Measurements from ENCODE around the gene MSANTD1.

MSANTD1 gene

DNA sequence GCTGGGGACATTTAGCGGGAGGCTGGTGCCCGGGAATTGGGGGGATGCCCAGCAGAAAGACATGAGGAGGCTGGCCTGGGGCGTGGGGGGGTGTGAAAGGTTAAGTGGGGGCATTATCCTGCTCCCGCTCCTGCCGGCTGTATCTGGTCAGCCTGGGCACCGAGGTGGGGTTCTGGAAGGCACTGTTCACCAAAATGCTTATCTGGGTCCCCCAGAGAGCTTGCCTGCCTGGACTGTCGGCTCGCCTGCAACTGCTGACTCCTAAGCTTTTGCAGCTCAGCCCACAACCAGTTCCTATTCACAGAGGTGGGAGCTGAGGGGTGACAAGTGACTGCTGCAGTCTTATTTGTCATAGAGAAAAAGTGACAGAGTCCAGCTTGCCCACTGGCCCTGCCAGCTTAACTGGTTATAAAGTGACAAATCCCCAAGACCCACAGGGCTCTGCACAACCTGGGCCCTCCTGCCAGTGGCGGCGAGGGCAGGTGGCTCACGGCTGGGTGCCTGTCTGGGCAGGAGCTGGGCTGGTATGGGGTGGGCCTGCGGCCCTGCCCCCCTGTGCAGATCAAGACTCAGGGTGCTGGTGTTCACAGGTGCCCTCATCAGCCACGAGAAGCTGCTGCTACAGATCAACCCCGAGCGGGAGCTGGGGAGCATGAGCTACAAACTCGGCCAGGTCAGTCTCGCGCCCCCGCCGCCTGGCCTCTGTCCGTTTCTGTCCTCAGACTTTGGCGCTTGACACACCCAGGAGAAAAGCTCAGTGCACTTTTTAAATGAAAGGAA lies 23.7 kb upstream of the MSANTD1 start:
- Histone ChIP-seq H3K36me3 (ENCODE audit: insufficient read depth, low read length) (peaks cover 25% of the 10 kb centered on the region), H3F3A (ENCODE audit: insufficient read depth, low read length) (no peaks in the 10 kb centered on the region), H2AFZ (ENCODE audit: low read length) (no peak overlapping the region), H3K79me2 (ENCODE audit: insufficient read depth, low read length) (no peaks in the 10 kb centered on the region), H3K4me1 (ENCODE audit: insufficient read depth, low read length, severe bottlenecking) (no peaks in the 10 kb centered on the region), H3K27ac (ENCODE audit: low read depth, low read length, poor library complexity, severe bottlenecking) (no peak overlapping the region), H3K4me2 (ENCODE audit: low read length) (no peak overlapping the region), H3K9me3 (ENCODE audit: low read length) (no peaks in the 10 kb centered on the region), H4K20me1 (ENCODE audit: insufficient read depth, low read length) (no peaks in the 10 kb centered on the region), H3K9me2 (ENCODE audit: low read depth, low read length) (no peaks in the 10 kb centered on the region), H3K27me3 (ENCODE audit: insufficient read depth, low read length) (no peaks in the 10 kb centered on the region), H3K4me3 (ENCODE audit: low read depth, low read length, poor library complexity, severe bottlenecking) (no peak overlapping the region), H3K9ac (ENCODE audit: low read length) (no peak overlapping the region)
- TF ChIP-seq EZH2 (IDR thresholded peaks at IDR 0.05; ENCODE audit: borderline replicate concordance, low read length) (no peak), CTCF (IDR thresholded peaks at IDR 0.05; ENCODE audit: low read length) (no peak)

- no peak overlapping the region for H3K27ac ChIP-seq (ENCODE audit: low read depth, low read length, poor library complexity, severe bottlenecking)
- no peaks in the 10 kb centered on the region for H3K79me2 ChIP-seq (ENCODE audit: insufficient read depth, low read length)
- H3K36me3 ChIP-seq (ENCODE audit: insufficient read depth, low read length): peaks cover 30% of the 10 kb centered on the region
- H3K9ac ChIP-seq (ENCODE audit: low read length): no peak overlapping the region
- H3K4me2 ChIP-seq (ENCODE audit: low read length): no peak overlapping the region
- no peaks in the 10 kb centered on the region for H4K20me1 ChIP-seq (ENCODE audit: insufficient read depth, low read length)
- H3K27me3 ChIP-seq (ENCODE audit: insufficient read depth, low read length): no peaks in the 10 kb centered on the region
- TF ChIP-seq EZH2 (IDR thresholded peaks at IDR 0.05; ENCODE audit: borderline replicate concordance, low read length) (no peak), CTCF (IDR thresholded peaks at IDR 0.05; ENCODE audit: low read length) (no peak)
- H3F3A ChIP-seq (ENCODE audit: insufficient read depth, low read length): no peaks in the 10 kb centered on the region
- no peak overlapping the region for H3K4me3 ChIP-seq (ENCODE audit: low read depth, low read length, poor library complexity, severe bottlenecking)
- no peaks in the 10 kb centered on the region for H3K4me1 ChIP-seq (ENCODE audit: insufficient read depth, low read length, severe bottlenecking)
- H2AFZ ChIP-seq (ENCODE audit: low read length): no peak overlapping the region
- H3K9me3 ChIP-seq (ENCODE audit: low read length): no peaks in the 10 kb centered on the region
- no peaks in the 10 kb centered on the region for H3K9me2 ChIP-seq (ENCODE audit: low read depth, low read length)
These were observed 23.0 kb upstream of the MSANTD1 start for GRCh38 chr4:3225936-3226335.

- no peak overlapping the region for H3K27ac ChIP-seq (ENCODE audit: low read depth, low read length, poor library complexity, severe bottlenecking)
- no peaks in the 10 kb centered on the region for H3K4me1 ChIP-seq (ENCODE audit: insufficient read depth, low read length, severe bottlenecking)
- no peak overlapping the region for H2AFZ ChIP-seq (ENCODE audit: low read length)
- H3K9me3 ChIP-seq (ENCODE audit: low read length): no peaks in the 10 kb centered on the region
- H3K9ac ChIP-seq (ENCODE audit: low read length): no peak overlapping the region
- peaks cover 32% of the 10 kb centered on the region for H3K36me3 ChIP-seq (ENCODE audit: insufficient read depth, low read length)
- no peak overlapping the region for H3K4me2 ChIP-seq (ENCODE audit: low read length)
- no peaks in the 10 kb centered on the region for H3F3A ChIP-seq (ENCODE audit: insufficient read depth, low read length)
- H3K79me2 ChIP-seq (ENCODE audit: insufficient read depth, low read length): no peaks in the 10 kb centered on the region
- TF ChIP-seq EZH2 (IDR thresholded peaks at IDR 0.05; ENCODE audit: borderline replicate concordance, low read length) (no peak), CTCF (IDR thresholded peaks at IDR 0.05; ENCODE audit: low read length) (no peak)
- no peaks in the 10 kb centered on the region for H3K27me3 ChIP-seq (ENCODE audit: insufficient read depth, low read length)
- no peak overlapping the region for H3K4me3 ChIP-seq (ENCODE audit: low read depth, low read length, poor library complexity, severe bottlenecking)
- H4K20me1 ChIP-seq (ENCODE audit: insufficient read depth, low read length): no peaks in the 10 kb centered on the region
- H3K9me2 ChIP-seq (ENCODE audit: low read depth, low read length): no peaks in the 10 kb centered on the region
These were observed 22.5 kb upstream of the MSANTD1 start for GRCh38 chr4:3226467-3226866.
